Measurements from ENCODE around the gene PHLDA3.

- TF ChIP-seq EZH2 (IDR thresholded peaks at IDR 0.05; ENCODE audit: borderline replicate concordance, low read depth, low read length, severe bottlenecking), result no peak
- TF ChIP-seq, protein P1, sequence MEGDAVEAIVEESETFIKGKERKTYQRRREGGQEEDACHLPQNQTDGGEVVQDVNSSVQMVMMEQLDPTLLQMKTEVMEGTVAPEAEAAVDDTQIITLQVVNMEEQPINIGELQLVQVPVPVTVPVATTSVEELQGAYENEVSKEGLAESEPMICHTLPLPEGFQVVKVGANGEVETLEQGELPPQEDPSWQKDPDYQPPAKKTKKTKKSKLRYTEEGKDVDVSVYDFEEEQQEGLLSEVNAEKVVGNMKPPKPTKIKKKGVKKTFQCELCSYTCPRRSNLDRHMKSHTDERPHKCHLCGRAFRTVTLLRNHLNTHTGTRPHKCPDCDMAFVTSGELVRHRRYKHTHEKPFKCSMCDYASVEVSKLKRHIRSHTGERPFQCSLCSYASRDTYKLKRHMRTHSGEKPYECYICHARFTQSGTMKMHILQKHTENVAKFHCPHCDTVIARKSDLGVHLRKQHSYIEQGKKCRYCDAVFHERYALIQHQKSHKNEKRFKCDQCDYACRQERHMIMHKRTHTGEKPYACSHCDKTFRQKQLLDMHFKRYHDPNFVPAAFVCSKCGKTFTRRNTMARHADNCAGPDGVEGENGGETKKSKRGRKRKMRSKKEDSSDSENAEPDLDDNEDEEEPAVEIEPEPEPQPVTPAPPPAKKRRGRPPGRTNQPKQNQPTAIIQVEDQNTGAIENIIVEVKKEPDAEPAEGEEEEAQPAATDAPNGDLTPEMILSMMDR (IDR thresholded peaks at IDR 0.05; ENCODE audit: borderline replicate concordance, extremely low read depth, low read length, poor library complexity, severe bottlenecking), result no peak
Measured at GRCh38 chr1:201461645-201462441, 7.1 kb downstream of the PHLDA3 start.

Data from DND-41 (cell line).